Bronchial epithelial cell (primary cell): Measurements from ENCODE around the gene KRT8. TPM values are rescaled to one million over a fixed set of nuclear protein-coding genes. Genes with fewer than 3 reads are reported as not detected.

ENCODE experiments used
- DNase-seq: peaks from one replicate; pipeline ENCODE4 v3.0.0-alpha.2; 2010; ENCODE audit warnings: low read depth
- FAIRE-seq: peaks from 2 replicates; lab custom pipeline; 2011; peaks lifted over from hg19 to GRCh38; lab: Jason Lieb, UNC
- H3K27me3 ChIP-seq: 2 replicates; pipeline ENCODE4 v1.5.1; 2011; ENCODE audit warnings: low read length; ENCODE audit not compliant: control insufficient read depth, insufficient read depth
- H3K36me3 ChIP-seq: 2 replicates; pipeline ENCODE4 v1.5.1; 2011; ENCODE audit warnings: low read length; ENCODE audit not compliant: control insufficient read depth, insufficient read depth
- H3K4me3 ChIP-seq: 2 replicates; pipeline ENCODE4 v1.5.1; 2011; ENCODE audit warnings: mild to moderate bottlenecking, low read depth, low read length, control low read depth
- CTCF ChIP-seq: IDR thresholded peaks from 2 replicates; pipeline ENCODE4 v1.5.1; 2011; ENCODE audit warnings: mild to moderate bottlenecking, moderate library complexity, low read length, control low read depth, inconsistent platforms; ENCODE audit not compliant: insufficient read depth, severe bottlenecking
- total RNA-seq: library from RNA; depleted of rRNA; stranded (reverse); fragments of >200 nt; gene quantifications from 2 replicates; pipeline ENCODE4 v1.2.1, GENCODE V29; 2014

KRT8 gene
- total RNA-seq, 1 donor from 2014 or later = 146 TPM

GRCh38 chr12:52847335-52848102 lies 57.4 kb downstream of the KRT8 start:
- peak; percentile 86 for FAIRE-seq
- peak; percentile 22 for TF ChIP-seq CTCF
- Histone ChIP-seq H3K27me3 (no peaks in the 10 kb centered on the region), H3K4me3 (no peak overlapping the region), H3K36me3 (no peaks in the 10 kb centered on the region)
- peak; percentile 77 for DNase-seq

Other genes with a start within 250 kb of the KRT8 start
- not detected in 2 replicates for gene KRT1, start 224.7 kb downstream of the KRT8 start, total RNA-seq
- under 0.01 TPM in 1 of 2 replicates, not detected in the other for gene KRT77, start 201.6 kb downstream of the KRT8 start, total RNA-seq
- not detected in 2 replicates for gene KRT76, start 127.7 kb downstream of the KRT8 start, total RNA-seq
- under 0.01 and 0.13 TPM in 2 replicates for gene KRT3, start 109.0 kb downstream of the KRT8 start, total RNA-seq
- gene KRT4, start 91.0 kb downstream of the KRT8 start, total RNA-seq = 66.6 and 171 TPM in 2 replicates
- under 0.01 and 0.26 TPM in 2 replicates for gene KRT79, start 70.8 kb downstream of the KRT8 start, total RNA-seq
- 5.3 and 17.0 TPM in 2 replicates for gene KRT78, start 56.1 kb downstream of the KRT8 start, total RNA-seq
- gene KRT18, start 44.0 kb upstream of the KRT8 start, total RNA-seq = 387 and 526 TPM in 2 replicates
- gene EIF4B, start 101.4 kb upstream of the KRT8 start, total RNA-seq = 1,485 and 2,183 TPM in 2 replicates
- 1.3 and 1.8 TPM in 2 replicates for gene TNS2, start 145.0 kb upstream of the KRT8 start, total RNA-seq
- 18.7 and 25.9 TPM in 2 replicates for gene SPRYD3, start 174.3 kb upstream of the KRT8 start, total RNA-seq
- 75.5 and 81.6 TPM in 2 replicates for gene IGFBP6, start 192.6 kb upstream of the KRT8 start, total RNA-seq
- gene SOAT2, start 198.4 kb upstream of the KRT8 start, total RNA-seq = not detected in 2 replicates